Fibroblast of lung (primary cell): Measurements from ENCODE around the gene RAB8A. TPM values are rescaled to one million over a fixed set of nuclear protein-coding genes. Genes with fewer than 3 reads are reported as not detected.
A peak's percentile ranks its signal among the peaks of the same experiment; 100 is the strongest.

Experiments used
- DNase-seq, 2 donors: peaks; one replicate each; pipeline versions ENCODE4 v3.0.0 to v3.0.0-alpha.2; 2010; ENCODE audit warnings: low read depth in 2 of 2
- H2AFZ ChIP-seq: 2 replicates; pipeline ENCODE4 v1.5.1; 2012; ENCODE audit warnings: low read length, control low read depth, inconsistent platforms
- H3K27ac ChIP-seq: 2 replicates; pipeline ENCODE4 v1.5.1; 2011; ENCODE audit warnings: low read length, control low read depth; ENCODE audit not compliant: insufficient read depth
- H3K27me3 ChIP-seq: 2 replicates; pipeline ENCODE4 v1.5.1; 2011; ENCODE audit warnings: mild to moderate bottlenecking, low read length; ENCODE audit not compliant: control insufficient read depth, insufficient read depth
- H3K36me3 ChIP-seq: 2 replicates; pipeline ENCODE4 v1.5.1; 2011; ENCODE audit warnings: low read length; ENCODE audit not compliant: control insufficient read depth, insufficient read depth
- H3K4me1 ChIP-seq: 2 replicates; pipeline ENCODE4 v1.5.1; 2011; ENCODE audit warnings: low read length; ENCODE audit not compliant: control insufficient read depth, insufficient read depth; ENCODE audit errors: extremely low read depth
- H3K4me2 ChIP-seq: 2 replicates; pipeline ENCODE4 v1.5.1; 2011; ENCODE audit warnings: low read length, control low read depth; ENCODE audit not compliant: insufficient read depth; ENCODE audit errors: extremely low read depth
- H3K4me3 ChIP-seq, 4 experiments: fragments of 200-600 bp in 1 of 4; sonication (generic) in 1 of 4; replicated peaks in 1 of 4; 2 replicates each; pipeline ENCODE4 v1.5.1; 2011 to 2016; ENCODE audit warnings: low read length in 4 of 4, low read depth in 3 of 4, mild to moderate bottlenecking in 3 of 4, control low read depth in 2 of 4, inconsistent platforms in 1 of 4, mixed read lengths in 1 of 4; ENCODE audit not compliant: insufficient read depth in 1 of 4; ENCODE audit errors: control extremely low read depth in 1 of 4
- H3K79me2 ChIP-seq: 2 replicates; pipeline ENCODE4 v1.5.1; 2012; ENCODE audit warnings: mild to moderate bottlenecking, low read length, inconsistent platforms; ENCODE audit not compliant: control insufficient read depth, insufficient read depth
- H3K9ac ChIP-seq: 2 replicates; pipeline ENCODE4 v1.5.1; 2011; ENCODE audit warnings: mild to moderate bottlenecking, low read length, control low read depth; ENCODE audit not compliant: insufficient read depth
- H3K9me3 ChIP-seq: 2 replicates; pipeline ENCODE4 v1.5.1; 2012; ENCODE audit warnings: low read depth, low read length; ENCODE audit not compliant: control insufficient read depth, insufficient read depth
- H4K20me1 ChIP-seq: 2 replicates; pipeline ENCODE4 v1.5.1; 2011; ENCODE audit warnings: low read length; ENCODE audit not compliant: control insufficient read depth, insufficient read depth; ENCODE audit errors: extremely low read depth
- EZH2 ChIP-seq: IDR thresholded peaks from 2 replicates; pipeline ENCODE4 v1.5.1; 2012; ENCODE audit warnings: low read length, control low read depth, mild to moderate bottlenecking; ENCODE audit errors: missing control alignments
- polyA plus RNA-seq, 2 donors: library from polyadenylated mRNA; depleted of rRNA in 1 of 2; stranded (reverse) in 1 of 2; unstranded in 1 of 2; fragments of >200 nt; gene quantifications; 2 replicates each; pipeline ENCODE4 v1.2.1, GENCODE V29; 2011 to 2012; ENCODE audit warnings: missing spikeins in 1 of 2
- total RNA-seq: library from RNA; depleted of rRNA; stranded (reverse); fragments of >200 nt; gene quantifications from 2 replicates; pipeline ENCODE4 v1.2.1, GENCODE V29; 2014
- TF ChIP-seq, protein P1 (sequence below), 2 donors: IDR thresholded peaks in 1 of 2; conservative IDR thresholded peaks in 1 of 2; 1 replicate in 1 of 2; 2 replicates in 1 of 2; pipeline ENCODE4 v1.5.1; 2011 to 2012; ENCODE audit warnings: low read length in 2 of 2, control low read depth in 1 of 2, inconsistent platforms in 1 of 2, low read depth in 1 of 2, mild to moderate bottlenecking in 1 of 2

The RAB8A gene
- total and polyA plus RNA-seq, 2 donors (not counting 1 experiment from before 2014, with no cell fraction given), result 77.6 to 104 TPM

DNA sequence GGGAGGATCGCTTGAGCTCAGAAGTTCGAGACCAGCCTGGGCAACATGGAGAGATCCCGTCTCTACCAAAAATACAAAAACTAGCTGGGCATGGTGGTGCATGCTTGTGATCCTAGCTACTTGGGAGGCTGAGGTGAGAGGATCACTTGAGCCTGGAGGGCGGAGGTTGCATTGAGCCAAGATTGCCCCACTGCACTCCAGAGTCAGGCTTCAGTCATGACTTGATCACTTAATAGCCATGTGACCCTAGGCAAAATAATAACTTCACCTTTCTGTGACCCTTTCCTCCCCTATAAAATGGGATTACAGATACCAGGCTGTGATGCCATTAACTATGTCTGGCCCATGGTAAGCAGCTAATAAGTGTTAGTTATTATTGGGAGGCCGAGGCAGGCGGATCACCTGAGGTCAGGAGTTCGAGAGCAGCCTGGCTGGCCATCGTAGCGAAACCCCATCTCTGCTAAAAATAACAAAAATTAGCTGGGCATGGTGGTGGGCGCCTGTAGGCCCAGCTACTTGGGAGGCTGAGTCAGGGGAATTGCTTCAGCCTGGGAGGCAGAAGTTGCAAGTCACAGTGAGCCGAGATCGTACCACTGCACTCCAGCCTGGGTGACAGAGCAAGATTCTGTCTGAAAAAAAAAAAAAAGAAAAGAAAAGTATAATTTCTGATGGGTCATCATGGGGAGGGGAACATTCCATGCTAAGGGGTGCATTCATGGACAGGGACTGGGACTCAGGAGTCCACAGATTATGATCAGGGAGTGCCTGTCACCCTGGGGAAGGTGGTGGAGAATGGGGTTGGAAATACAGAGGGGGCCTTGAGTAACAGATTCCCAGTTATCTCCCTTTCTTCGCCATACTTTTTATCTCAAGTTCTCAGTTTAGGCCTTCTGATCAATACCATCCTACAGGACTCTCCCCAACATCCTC is 19.9 kb upstream of the RAB8A start:
- no peaks in the 10 kb centered on the region for H3K27me3 ChIP-seq
- H3K4me3 ChIP-seq, result no peak overlapping the region
- no peaks in the 10 kb centered on the region for H3K9me3 ChIP-seq
- TF ChIP-seq, protein P1, sequence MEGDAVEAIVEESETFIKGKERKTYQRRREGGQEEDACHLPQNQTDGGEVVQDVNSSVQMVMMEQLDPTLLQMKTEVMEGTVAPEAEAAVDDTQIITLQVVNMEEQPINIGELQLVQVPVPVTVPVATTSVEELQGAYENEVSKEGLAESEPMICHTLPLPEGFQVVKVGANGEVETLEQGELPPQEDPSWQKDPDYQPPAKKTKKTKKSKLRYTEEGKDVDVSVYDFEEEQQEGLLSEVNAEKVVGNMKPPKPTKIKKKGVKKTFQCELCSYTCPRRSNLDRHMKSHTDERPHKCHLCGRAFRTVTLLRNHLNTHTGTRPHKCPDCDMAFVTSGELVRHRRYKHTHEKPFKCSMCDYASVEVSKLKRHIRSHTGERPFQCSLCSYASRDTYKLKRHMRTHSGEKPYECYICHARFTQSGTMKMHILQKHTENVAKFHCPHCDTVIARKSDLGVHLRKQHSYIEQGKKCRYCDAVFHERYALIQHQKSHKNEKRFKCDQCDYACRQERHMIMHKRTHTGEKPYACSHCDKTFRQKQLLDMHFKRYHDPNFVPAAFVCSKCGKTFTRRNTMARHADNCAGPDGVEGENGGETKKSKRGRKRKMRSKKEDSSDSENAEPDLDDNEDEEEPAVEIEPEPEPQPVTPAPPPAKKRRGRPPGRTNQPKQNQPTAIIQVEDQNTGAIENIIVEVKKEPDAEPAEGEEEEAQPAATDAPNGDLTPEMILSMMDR (conservative IDR thresholded peaks at IDR 0.05 in 1 of 2, IDR thresholded peaks at IDR 0.05 in 1 of 2; ENCODE audit: low read depth in 1 of 2, low read length in 2 of 2), result no peak
- TF ChIP-seq EZH2, result no peak
- no peak overlapping the region for H3K9ac ChIP-seq
- H3K27ac ChIP-seq, result peak overlapping the region; percentile 46
- peaks cover 37% of the 10 kb centered on the region for H3K36me3 ChIP-seq
- no peak overlapping the region for H3K4me2 ChIP-seq
- peaks cover 4% of the 10 kb centered on the region for H4K20me1 ChIP-seq
- no peak for DNase-seq
- peaks cover 55% of the 10 kb centered on the region for H3K79me2 ChIP-seq
- peaks cover 6% of the 10 kb centered on the region for H3K4me1 ChIP-seq
- H2AFZ ChIP-seq, result no peak overlapping the region

DNA sequence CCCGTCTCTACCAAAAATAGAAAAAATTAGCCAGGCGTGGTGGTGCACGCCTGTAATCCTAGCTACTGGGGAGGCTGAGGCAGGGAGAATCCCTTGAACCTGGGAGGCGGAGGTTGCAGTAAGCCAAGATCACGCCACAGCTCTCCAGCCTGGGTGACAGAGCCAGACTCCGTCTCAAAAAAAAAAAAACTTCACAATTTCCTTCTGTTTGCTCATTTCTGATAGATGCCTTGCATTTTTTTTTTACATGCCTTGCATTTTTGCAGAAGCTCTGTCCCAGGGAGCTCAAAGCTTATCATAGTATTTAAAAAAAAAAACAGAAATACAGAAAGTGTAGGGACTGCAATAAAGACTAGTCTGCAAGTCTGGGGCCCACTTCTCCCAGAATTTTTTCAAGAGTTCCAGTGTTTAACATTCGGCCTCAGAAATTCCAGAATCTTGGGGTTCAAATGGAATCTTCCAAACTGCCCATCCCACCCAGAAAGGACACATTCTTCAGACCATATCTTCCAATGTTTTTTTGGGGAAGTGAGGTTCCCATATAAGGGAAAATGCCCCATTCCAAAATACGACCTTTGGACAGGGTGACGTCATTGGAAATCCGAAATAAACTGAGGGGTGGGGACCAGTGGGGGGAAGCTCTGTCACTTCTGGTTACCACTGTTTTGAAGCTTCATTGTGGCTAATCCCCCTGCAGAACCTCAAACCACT is 17.2 kb upstream of the RAB8A start:
- no peaks in the 10 kb centered on the region for H3K27me3 ChIP-seq
- no peak overlapping the region for H3K9ac ChIP-seq
- H3K79me2 ChIP-seq, result peaks cover 39% of the 10 kb centered on the region
- no peak overlapping the region for H3K4me2 ChIP-seq
- H3K4me3 ChIP-seq, result no peak overlapping the region
- peaks cover 30% of the 10 kb centered on the region for H3K36me3 ChIP-seq
- H3K4me1 ChIP-seq, result peaks cover 2% of the 10 kb centered on the region
- peak in 1 of 2 donors; percentile 44 for DNase-seq
- H4K20me1 ChIP-seq, result no peaks in the 10 kb centered on the region
- H3K27ac ChIP-seq, result peak overlapping the region; percentile 16
- H2AFZ ChIP-seq, result no peak overlapping the region
- TF ChIP-seq EZH2, result no peak
- TF ChIP-seq, protein P1 (conservative IDR thresholded peaks at IDR 0.05 in 1 of 2, IDR thresholded peaks at IDR 0.05 in 1 of 2; ENCODE audit: low read depth in 1 of 2, low read length in 2 of 2), result no peak
- no peaks in the 10 kb centered on the region for H3K9me3 ChIP-seq

DNA sequence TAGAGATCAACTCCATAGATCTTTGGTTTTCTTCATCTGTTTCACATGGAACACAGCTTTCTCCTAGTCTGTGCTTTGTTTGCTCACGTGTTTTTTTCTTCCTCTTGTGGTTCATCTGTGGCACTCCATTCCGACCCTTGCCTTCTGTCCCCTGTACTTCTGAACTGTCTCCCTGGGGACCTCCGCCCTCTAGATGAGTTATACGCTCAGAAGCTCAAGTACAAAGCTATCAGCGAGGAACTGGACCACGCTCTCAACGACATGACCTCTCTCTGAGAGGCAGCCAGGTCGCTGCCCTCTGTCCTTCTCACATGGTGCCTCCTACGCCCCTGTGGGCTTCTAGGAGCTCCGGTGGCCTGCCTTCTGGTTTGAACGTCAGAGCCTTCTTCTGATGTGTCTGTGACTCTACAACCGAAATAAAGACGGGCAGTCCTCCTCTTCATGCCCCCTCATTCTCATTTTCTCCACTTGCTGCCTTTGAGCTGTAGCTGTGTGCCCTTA is 16.6 kb upstream of the RAB8A start:
- peaks cover 32% of the 10 kb centered on the region for H3K36me3 ChIP-seq

More for the DNA sequence above, 16.6 kb upstream of the RAB8A start:
- Histone ChIP-seq H3K9ac (no peak overlapping the region), H3K27me3 (no peaks in the 10 kb centered on the region), H3K4me3 (no peak overlapping the region), H3K4me2 (no peak overlapping the region), H4K20me1 (no peaks in the 10 kb centered on the region), H3K27ac (peak overlapping the region; percentile 16), H3K9me3 (no peaks in the 10 kb centered on the region), H3K4me1 (peaks cover 2% of the 10 kb centered on the region), H3K79me2 (peaks cover 35% of the 10 kb centered on the region), H2AFZ (no peak overlapping the region)
- no peak for TF ChIP-seq EZH2
- TF ChIP-seq, protein P1 (conservative IDR thresholded peaks at IDR 0.05 in 1 of 2, IDR thresholded peaks at IDR 0.05 in 1 of 2; ENCODE audit: low read depth in 1 of 2, low read length in 2 of 2), result no peak
- no peak for DNase-seq
